HEK293 (cell line): ENCODE data around the gene PDE4D.

Experiments
- CTCF ChIA-PET: fragments of 350-600 bp; formaldehyde crosslinking; extraction: SDS; loops from one replicate; lab custom pipeline; 2021; ENCODE audit warnings: antibody characterized with exemption; lab: Yijun Ruan, JAX
- POLR2A ChIA-PET: fragments of 300-600 bp; formaldehyde crosslinking; extraction: SDS; loops from one replicate; lab custom pipeline; 2020; ENCODE audit warnings: antibody characterized with exemption, inconsistent platforms; lab: Yijun Ruan, JAX
- H3K27ac ChIP-seq: fragments of 200-500 bp; sonication (Bioruptor generic); 2 replicates; pipeline ENCODE4 v1.5.1; 2014; ENCODE audit warnings: low read depth, low read length, control low read depth, inconsistent platforms; ENCODE audit errors: extremely low read depth
- H3K36me3 ChIP-seq, 2 experiments: fragments of 200-500 bp in 1 of 2; sonication (Bioruptor generic) in 1 of 2; 1 replicate in 1 of 2; 2 replicates in 1 of 2; pipeline ENCODE4 v1.5.1; 2014 to 2017; ENCODE audit warnings: inconsistent platforms in 2 of 2, low read length in 2 of 2; ENCODE audit not compliant: control insufficient read depth in 2 of 2, insufficient read depth in 1 of 2
- H3K4me1 ChIP-seq: fragments of 200-500 bp; sonication (Bioruptor generic); 2 replicates; pipeline ENCODE4 v1.5.1; 2014; ENCODE audit warnings: mild to moderate bottlenecking, low read length, inconsistent platforms; ENCODE audit not compliant: control insufficient read depth, insufficient read depth
- H3K4me3 ChIP-seq: 2 replicates; pipeline ENCODE4 v1.5.1; 2011; ENCODE audit warnings: low read depth, mild to moderate bottlenecking, control low read depth, low read length, moderate library complexity
- H3K9me3 ChIP-seq: fragments of 200-500 bp; sonication (Bioruptor generic); 2 replicates; pipeline ENCODE4 v1.5.1; 2014; ENCODE audit warnings: low read depth, low read length, inconsistent platforms; ENCODE audit not compliant: control insufficient read depth, insufficient read depth
- ELK4 ChIP-seq: IDR thresholded peaks from 2 replicates; pipeline ENCODE4 v1.6.1; 2011; ENCODE audit warnings: mild to moderate bottlenecking, low read depth, low read length, borderline replicate concordance
- KLF1 ChIP-seq: fragments of 450-650 bp; formaldehyde crosslinking; IDR thresholded peaks from 2 replicates; pipeline ENCODE4 v1.5.1; 2016; ENCODE audit warnings: missing biosample characterization, missing genetic modification characterization
- OVOL3 ChIP-seq: fragments of 450-650 bp; formaldehyde crosslinking; IDR thresholded peaks from 2 replicates; pipeline ENCODE4 v1.5.1; 2016; ENCODE audit warnings: missing biosample characterization, missing genetic modification characterization
- SALL2 ChIP-seq: fragments of 450-650 bp; formaldehyde crosslinking; IDR thresholded peaks from 2 replicates; pipeline ENCODE4 v1.5.0; 2017; ENCODE audit warnings: missing biosample characterization, mild to moderate bottlenecking, missing genetic modification characterization, borderline replicate concordance
- SCRT2 ChIP-seq: fragments of 450-650 bp; formaldehyde crosslinking; IDR thresholded peaks from 2 replicates; pipeline ENCODE4 v1.5.1; 2016; ENCODE audit warnings: missing biosample characterization, missing genetic modification characterization
- SP7 ChIP-seq: fragments of 450-650 bp; formaldehyde crosslinking; IDR thresholded peaks from 2 replicates; pipeline ENCODE4 v1.5.1; 2016; ENCODE audit warnings: missing biosample characterization, missing genetic modification characterization
- ZBTB17 ChIP-seq: fragments of 450-650 bp; formaldehyde crosslinking; IDR thresholded peaks from 2 replicates; pipeline ENCODE4 v1.5.1; 2016; ENCODE audit warnings: missing biosample characterization, missing genetic modification characterization
- ZNF16 ChIP-seq: fragments of 450-650 bp; formaldehyde crosslinking; IDR thresholded peaks from 2 replicates; pipeline ENCODE4 v1.5.1; 2016; ENCODE audit warnings: low read depth, missing biosample characterization, missing genetic modification characterization
- ZNF223 ChIP-seq: fragments of 450-650 bp; formaldehyde crosslinking; IDR thresholded peaks from 2 replicates; pipeline ENCODE4 v1.5.1; 2016; ENCODE audit warnings: missing biosample characterization, missing genetic modification characterization
- ZNF394 ChIP-seq: fragments of 450-650 bp; formaldehyde crosslinking; IDR thresholded peaks from 2 replicates; pipeline ENCODE4 v1.5.1; 2016; ENCODE audit warnings: missing biosample characterization, missing genetic modification characterization, mild to moderate bottlenecking, moderate library complexity, borderline replicate concordance
- ZNF398 ChIP-seq: fragments of 450-650 bp; formaldehyde crosslinking; IDR thresholded peaks from 2 replicates; pipeline ENCODE4 v1.5.1; 2017; ENCODE audit warnings: missing biosample characterization, missing genetic modification characterization
- ZNF433 ChIP-seq: fragments of 450-650 bp; formaldehyde crosslinking; IDR thresholded peaks from 2 replicates; pipeline ENCODE4 v1.5.1; 2016; ENCODE audit warnings: missing biosample characterization, missing genetic modification characterization, low read depth
- ZNF48 ChIP-seq: fragments of 450-650 bp; formaldehyde crosslinking; IDR thresholded peaks from 2 replicates; pipeline ENCODE4 v1.5.1; 2016; ENCODE audit warnings: missing biosample characterization, missing genetic modification characterization
- ZNF701 ChIP-seq: fragments of 450-650 bp; formaldehyde crosslinking; IDR thresholded peaks from 2 replicates; pipeline ENCODE4 v1.5.1; 2016; ENCODE audit warnings: missing biosample characterization, missing genetic modification characterization
- TF ChIP-seq, protein P1 (sequence below): fragments of 450-650 bp; formaldehyde crosslinking; IDR thresholded peaks from 2 replicates; pipeline ENCODE4 v1.5.1; 2016; ENCODE audit warnings: missing biosample characterization, missing genetic modification characterization
- TF ChIP-seq, protein P2 (sequence below): fragments of 450-650 bp; formaldehyde crosslinking; IDR thresholded peaks from 2 replicates; pipeline ENCODE4 v1.5.1; 2016; ENCODE audit warnings: missing biosample characterization, missing genetic modification characterization, borderline replicate concordance
- TF ChIP-seq, protein P3 (sequence below): fragments of 450-650 bp; formaldehyde crosslinking; IDR thresholded peaks from 2 replicates; pipeline ENCODE4 v1.5.1; 2016; ENCODE audit warnings: missing biosample characterization, missing genetic modification characterization
- TF ChIP-seq, protein P4 (sequence below): fragments of 450-650 bp; formaldehyde crosslinking; IDR thresholded peaks from 2 replicates; pipeline ENCODE4 v1.5.1; 2016; ENCODE audit warnings: missing biosample characterization, missing genetic modification characterization

PDE4D gene

DNA sequence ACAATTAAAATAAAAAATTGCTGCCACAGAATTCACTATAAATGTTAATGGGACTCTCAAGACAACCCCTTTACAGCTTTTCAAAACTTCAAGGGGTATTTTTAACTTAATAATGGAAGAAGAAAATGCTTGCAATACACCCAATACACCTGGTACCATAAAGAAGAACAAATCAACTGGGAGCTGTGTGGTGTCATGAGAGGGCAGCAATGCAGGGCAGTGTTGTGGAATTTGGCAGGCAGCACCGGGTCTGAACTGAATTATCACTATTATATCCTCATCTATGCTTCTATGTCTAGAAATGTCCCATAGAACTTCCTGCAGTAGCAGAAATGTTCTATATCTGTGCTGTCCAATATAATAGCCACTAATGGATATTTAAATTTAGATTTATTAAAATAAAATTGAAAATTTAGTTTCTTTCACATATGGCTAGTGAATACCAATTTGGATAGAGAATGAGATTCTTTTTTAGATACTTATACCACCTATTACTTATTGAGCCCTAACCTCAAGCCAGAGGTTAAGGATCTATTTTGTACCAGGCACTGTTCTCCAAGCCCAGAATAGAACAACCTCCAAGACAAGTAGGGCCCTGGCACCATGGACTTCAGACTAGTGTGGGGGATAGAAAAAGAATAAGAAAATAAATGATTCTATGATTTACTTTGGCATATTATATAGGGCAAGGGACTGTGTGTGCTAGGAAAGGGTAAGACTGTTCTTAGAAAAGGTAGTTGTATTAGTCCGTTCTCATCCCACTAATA lies 265.3 kb downstream of the PDE4D start (continued):
- TF ChIP-seq, protein P1, sequence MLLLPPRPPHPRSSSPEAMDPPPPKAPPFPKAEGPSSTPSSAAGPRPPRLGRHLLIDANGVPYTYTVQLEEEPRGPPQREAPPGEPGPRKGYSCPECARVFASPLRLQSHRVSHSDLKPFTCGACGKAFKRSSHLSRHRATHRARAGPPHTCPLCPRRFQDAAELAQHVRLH, result no peak
- no peak for TF ChIP-seq ZNF394 (tag by site-specific recombination)
- no peak for TF ChIP-seq ZNF398 (tag by site-specific recombination)
- TF ChIP-seq SALL2, result no peak

DNA sequence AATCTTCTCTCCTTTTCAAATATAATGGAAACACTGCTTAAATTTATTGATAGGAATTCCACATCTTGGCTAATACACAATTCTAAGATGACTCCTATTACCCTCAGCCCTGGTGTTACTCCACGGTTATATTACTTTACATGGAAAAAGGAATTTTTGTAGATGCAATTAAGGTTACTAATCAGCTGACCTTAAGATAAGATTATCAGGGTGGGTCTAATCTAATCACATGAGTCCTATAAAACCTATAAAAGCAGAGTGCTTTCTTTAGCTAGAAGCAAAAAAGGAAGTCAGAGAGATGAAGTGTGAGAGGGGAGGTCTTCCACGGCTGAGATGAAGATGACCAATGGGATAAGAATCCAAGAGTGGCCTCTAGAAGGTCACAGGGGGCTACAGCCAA lies 268.6 kb downstream of the PDE4D start:
- Histone ChIP-seq H3K9me3 (no peaks in the 10 kb centered on the region; the same call in 1 of the 2 replicates), H3K36me3 (no peaks in the 10 kb centered on the region), H3K4me3 (no peak overlapping the region), H3K27ac (no peak overlapping the region), H3K4me1 (no peaks in the 10 kb centered on the region)
- ChIA-PET POLR2A (no interaction called here), CTCF (no interaction called here)
- TF ChIP-seq ZNF16 (tag by site-specific recombination), result no peak
- TF ChIP-seq, protein P2, sequence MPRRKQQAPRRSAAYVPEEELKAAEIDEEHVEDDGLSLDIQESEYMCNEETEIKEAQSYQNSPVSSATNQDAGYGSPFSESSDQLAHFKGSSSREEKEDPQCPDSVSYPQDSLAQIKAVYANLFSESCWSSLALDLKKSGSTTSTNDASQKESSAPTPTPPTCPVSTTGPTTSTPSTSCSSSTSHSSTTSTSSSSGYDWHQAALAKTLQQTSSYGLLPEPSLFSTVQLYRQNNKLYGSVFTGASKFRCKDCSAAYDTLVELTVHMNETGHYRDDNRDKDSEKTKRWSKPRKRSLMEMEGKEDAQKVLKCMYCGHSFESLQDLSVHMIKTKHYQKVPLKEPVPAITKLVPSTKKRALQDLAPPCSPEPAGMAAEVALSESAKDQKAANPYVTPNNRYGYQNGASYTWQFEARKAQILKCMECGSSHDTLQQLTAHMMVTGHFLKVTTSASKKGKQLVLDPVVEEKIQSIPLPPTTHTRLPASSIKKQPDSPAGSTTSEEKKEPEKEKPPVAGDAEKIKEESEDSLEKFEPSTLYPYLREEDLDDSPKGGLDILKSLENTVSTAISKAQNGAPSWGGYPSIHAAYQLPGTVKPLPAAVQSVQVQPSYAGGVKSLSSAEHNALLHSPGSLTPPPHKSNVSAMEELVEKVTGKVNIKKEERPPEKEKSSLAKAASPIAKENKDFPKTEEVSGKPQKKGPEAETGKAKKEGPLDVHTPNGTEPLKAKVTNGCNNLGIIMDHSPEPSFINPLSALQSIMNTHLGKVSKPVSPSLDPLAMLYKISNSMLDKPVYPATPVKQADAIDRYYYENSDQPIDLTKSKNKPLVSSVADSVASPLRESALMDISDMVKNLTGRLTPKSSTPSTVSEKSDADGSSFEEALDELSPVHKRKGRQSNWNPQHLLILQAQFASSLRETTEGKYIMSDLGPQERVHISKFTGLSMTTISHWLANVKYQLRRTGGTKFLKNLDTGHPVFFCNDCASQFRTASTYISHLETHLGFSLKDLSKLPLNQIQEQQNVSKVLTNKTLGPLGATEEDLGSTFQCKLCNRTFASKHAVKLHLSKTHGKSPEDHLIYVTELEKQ (tag by site-specific recombination), result no peak
- no peak for TF ChIP-seq ZNF701
- TF ChIP-seq KLF1 (tag by site-specific recombination), result no peak
- TF ChIP-seq ZNF223, result no peak
- no peak for TF ChIP-seq ZNF433 (tag by site-specific recombination)
- TF ChIP-seq SP7 (tag by site-specific recombination), result no peak
- TF ChIP-seq ELK4, result no peak
- TF ChIP-seq OVOL3 (tag by site-specific recombination), result no peak
- TF ChIP-seq ZNF48 (tag by site-specific recombination), result no peak
- TF ChIP-seq ZBTB17, result no peak
- TF ChIP-seq, protein P3, sequence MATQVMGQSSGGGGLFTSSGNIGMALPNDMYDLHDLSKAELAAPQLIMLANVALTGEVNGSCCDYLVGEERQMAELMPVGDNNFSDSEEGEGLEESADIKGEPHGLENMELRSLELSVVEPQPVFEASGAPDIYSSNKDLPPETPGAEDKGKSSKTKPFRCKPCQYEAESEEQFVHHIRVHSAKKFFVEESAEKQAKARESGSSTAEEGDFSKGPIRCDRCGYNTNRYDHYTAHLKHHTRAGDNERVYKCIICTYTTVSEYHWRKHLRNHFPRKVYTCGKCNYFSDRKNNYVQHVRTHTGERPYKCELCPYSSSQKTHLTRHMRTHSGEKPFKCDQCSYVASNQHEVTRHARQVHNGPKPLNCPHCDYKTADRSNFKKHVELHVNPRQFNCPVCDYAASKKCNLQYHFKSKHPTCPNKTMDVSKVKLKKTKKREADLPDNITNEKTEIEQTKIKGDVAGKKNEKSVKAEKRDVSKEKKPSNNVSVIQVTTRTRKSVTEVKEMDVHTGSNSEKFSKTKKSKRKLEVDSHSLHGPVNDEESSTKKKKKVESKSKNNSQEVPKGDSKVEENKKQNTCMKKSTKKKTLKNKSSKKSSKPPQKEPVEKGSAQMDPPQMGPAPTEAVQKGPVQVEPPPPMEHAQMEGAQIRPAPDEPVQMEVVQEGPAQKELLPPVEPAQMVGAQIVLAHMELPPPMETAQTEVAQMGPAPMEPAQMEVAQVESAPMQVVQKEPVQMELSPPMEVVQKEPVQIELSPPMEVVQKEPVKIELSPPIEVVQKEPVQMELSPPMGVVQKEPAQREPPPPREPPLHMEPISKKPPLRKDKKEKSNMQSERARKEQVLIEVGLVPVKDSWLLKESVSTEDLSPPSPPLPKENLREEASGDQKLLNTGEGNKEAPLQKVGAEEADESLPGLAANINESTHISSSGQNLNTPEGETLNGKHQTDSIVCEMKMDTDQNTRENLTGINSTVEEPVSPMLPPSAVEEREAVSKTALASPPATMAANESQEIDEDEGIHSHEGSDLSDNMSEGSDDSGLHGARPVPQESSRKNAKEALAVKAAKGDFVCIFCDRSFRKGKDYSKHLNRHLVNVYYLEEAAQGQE (tag by site-specific recombination), result no peak
- TF ChIP-seq, protein P4, sequence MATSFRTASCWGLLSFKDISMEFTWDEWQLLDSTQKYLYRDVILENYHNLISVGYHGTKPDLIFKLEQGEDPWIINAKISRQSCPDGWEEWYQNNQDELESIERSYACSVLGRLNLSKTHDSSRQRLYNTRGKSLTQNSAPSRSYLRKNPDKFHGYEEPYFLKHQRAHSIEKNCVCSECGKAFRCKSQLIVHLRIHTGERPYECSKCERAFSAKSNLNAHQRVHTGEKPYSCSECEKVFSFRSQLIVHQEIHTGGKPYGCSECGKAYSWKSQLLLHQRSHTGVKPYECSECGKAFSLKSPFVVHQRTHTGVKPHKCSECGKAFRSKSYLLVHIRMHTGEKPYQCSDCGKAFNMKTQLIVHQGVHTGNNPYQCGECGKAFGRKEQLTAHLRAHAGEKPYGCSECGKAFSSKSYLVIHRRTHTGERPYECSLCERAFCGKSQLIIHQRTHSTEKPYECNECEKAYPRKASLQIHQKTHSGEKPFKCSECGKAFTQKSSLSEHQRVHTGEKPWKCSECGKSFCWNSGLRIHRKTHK (tag by site-specific recombination), result no peak
- no peak for TF ChIP-seq SCRT2 (tag by site-specific recombination)
